A549 (cell line): ENCODE measurements around the gene C2orf42. TPM values are rescaled to one million over a fixed set of nuclear protein-coding genes. Genes with fewer than 3 reads are reported as not detected.
"Not testable (repeated sequence)": the region's sequence is repeated elsewhere in the genome, so short reads cannot be mapped to it uniquely, and the experiment has no call there.

ENCODE experiments used
- ATAC-seq, 2 experiments: fragments of 200-7000 bp in 1 of 2; fragments of >200 bp in 1 of 2; cut with Nextera tagmentation in 1 of 2; cut with Tn5 transposase in 1 of 2; 3 replicates each; pipeline versions ENCODE4 v1.8.0 to v1.9.1; 2018 to 2020; ENCODE audit warnings: mild to moderate bottlenecking in 1 of 2, moderate library complexity in 1 of 2
- CTCF ChIA-PET: fragments of 300-600 bp; sonication (Branson Sonifier 250); formaldehyde crosslinking; extraction: SDS; loops from one replicate; lab custom pipeline; 2021; ENCODE audit warnings: antibody characterized with exemption, inconsistent platforms; lab: Yijun Ruan, JAX
- POLR2A ChIA-PET: fragments of 350-600 bp; formaldehyde crosslinking; extraction: SDS; loops from one replicate; lab custom pipeline; 2021; ENCODE audit warnings: antibody characterized with exemption, inconsistent platforms; lab: Yijun Ruan, JAX
- DNase-seq, 2 experiments: peaks; one replicate each; pipeline versions ENCODE4 v3.0.0 to v3.0.0-alpha.2; 2011 to 2016; ENCODE audit warnings: low read depth in 1 of 2, low spot score in 1 of 2
- FAIRE-seq: peaks from 2 replicates; lab custom pipeline; 2011; peaks lifted over from hg19 to GRCh38; lab: Jason Lieb, UNC
- H3K27ac ChIP-seq, 2 experiments: fragments of >200 bp; sonication (Bioruptor Twin); formaldehyde crosslinking; 3 replicates each; pipeline ENCODE4 v1.5.1; 2016 to 2017
- H3K4me1 ChIP-seq: fragments of >200 bp; sonication (Bioruptor Twin); formaldehyde crosslinking; 3 replicates; pipeline ENCODE4 v1.6.1; 2016
- H3K4me2 ChIP-seq: fragments of >200 bp; sonication (Bioruptor Twin); formaldehyde crosslinking; 3 replicates; pipeline ENCODE4 v1.6.1; 2016
- H3K4me3 ChIP-seq: fragments of >200 bp; sonication (Bioruptor Twin); formaldehyde crosslinking; 3 replicates; pipeline ENCODE4 v1.5.1; 2016
- H3K9me3 ChIP-seq: fragments of >200 bp; sonication (Bioruptor Twin); formaldehyde crosslinking; 3 replicates; pipeline ENCODE4 v1.6.1; 2016
- BHLHE40 ChIP-seq: IDR thresholded peaks from 2 replicates; pipeline ENCODE4 v1.6.1; 2012; ENCODE audit warnings: low read depth, low read length, inconsistent platforms
- CHD2 ChIP-seq: fragments of 150-350 bp; IDR thresholded peaks from 2 replicates; pipeline ENCODE4 v1.6.1; 2014; ENCODE audit warnings: low read length; ENCODE audit not compliant: partially characterized antibody
- ESRRA ChIP-seq: fragments of 150-350 bp; IDR thresholded peaks from 2 replicates; pipeline ENCODE4 v1.6.1; 2014; ENCODE audit warnings: mild to moderate bottlenecking, low read length, borderline replicate concordance
- FOSB ChIP-seq: fragments of 250-450 bp; sonication (Bioruptor Pico); IDR thresholded peaks from 2 replicates; pipeline ENCODE4 v1.5.0; 2020; ENCODE audit warnings: mild to moderate bottlenecking, moderate library complexity
- HOXB13 ChIP-seq: fragments of 250-450 bp; sonication (Bioruptor Pico); IDR thresholded peaks from 2 replicates; pipeline ENCODE4 v1.5.0; 2020; ENCODE audit warnings: low read depth, mild to moderate bottlenecking, moderate library complexity
- JUNB ChIP-seq: fragments of >200 bp; sonication (Bioruptor Twin); formaldehyde crosslinking; IDR thresholded peaks from 2 replicates; pipeline ENCODE4 v1.6.1; 2016
- MAZ ChIP-seq: fragments of 150-350 bp; IDR thresholded peaks from 2 replicates; pipeline ENCODE4 v1.6.1; 2014; ENCODE audit warnings: antibody characterized with exemption, low read depth, low read length, borderline replicate concordance
- NR3C1 ChIP-seq: fragments of >200 bp; sonication (Bioruptor Twin); formaldehyde crosslinking; IDR thresholded peaks from 3 replicates; pipeline ENCODE4 v1.6.1; 2017
- POLR2AphosphoS2 ChIP-seq: conservative IDR thresholded peaks from 2 replicates; pipeline ENCODE4 v1.6.1; 2012; ENCODE audit warnings: low read length, improper control_type of control experiment, inconsistent platforms
- RAD21 ChIP-seq, 2 experiments: fragments of >200 bp in 1 of 2; sonication (Bioruptor Twin) in 1 of 2; formaldehyde crosslinking in 1 of 2; IDR thresholded peaks in 1 of 2; conservative IDR thresholded peaks in 1 of 2; 2 replicates in 1 of 2; 3 replicates in 1 of 2; pipeline ENCODE4 v1.6.1; 2012 to 2018; ENCODE audit warnings: inconsistent platforms in 1 of 2
- SMC3 ChIP-seq: fragments of >200 bp; sonication (Bioruptor Twin); formaldehyde crosslinking; IDR thresholded peaks from 3 replicates; pipeline ENCODE4 v1.6.1; 2018; ENCODE audit warnings: inconsistent platforms
- ZSCAN20 ChIP-seq: fragments of 250-450 bp; sonication (Bioruptor Pico); IDR thresholded peaks from 2 replicates; pipeline ENCODE4 v1.8.0; 2022; ENCODE audit warnings: mild to moderate bottlenecking, moderate library complexity
- WGBS: methylation state at CpG from one replicate; pipeline ENCODE4 v1.1.6; 2017; ENCODE audit errors: missing lambda C conversion rate; 5-methylcytosine and 5-hydroxymethylcytosine counted together
- polyA plus RNA-seq, 4 experiments: library from polyadenylated mRNA; depleted of rRNA in 3 of 4; stranded (reverse); fragments of >200 nt; fragmentation: RNase III in 1 of 4; extraction: RNeasy Plus Mini Kit Qiagen cat#74134 plus additional on column Dnase treatment in 1 of 4; gene quantifications; 2 replicates in 3 of 4; 3 replicates in 1 of 4; pipeline ENCODE4 v1.2.3, GENCODE V29; 2011 to 2017
- TF ChIP-seq, protein P1 (sequence below): fragments of 250-450 bp; sonication (Bioruptor Pico); IDR thresholded peaks from 2 replicates; pipeline ENCODE4 v1.5.0; 2020; ENCODE audit warnings: low read depth, mild to moderate bottlenecking, moderate library complexity
- TF ChIP-seq, protein P2 (sequence below): fragments of 450-650 bp; IDR thresholded peaks from 2 replicates; pipeline ENCODE4 v1.6.1; 2014; ENCODE audit warnings: antibody characterized with exemption
- TF ChIP-seq, protein P3 (sequence below): fragments of >200 bp; sonication (Bioruptor Twin); formaldehyde crosslinking; IDR thresholded peaks from 2 replicates; pipeline ENCODE4 v1.6.1; 2016
- TF ChIP-seq, protein P4 (sequence below): fragments of 250-450 bp; sonication (Bioruptor Pico); IDR thresholded peaks from 2 replicates; pipeline ENCODE4 v1.5.0; 2021; ENCODE audit warnings: mild to moderate bottlenecking, moderate library complexity, borderline replicate concordance

The C2orf42 gene
- polyA plus RNA-seq, 2 of the 4 experiments (the other 2 are of a cell fraction) = 9.5 to 10.4 TPM

DNA sequence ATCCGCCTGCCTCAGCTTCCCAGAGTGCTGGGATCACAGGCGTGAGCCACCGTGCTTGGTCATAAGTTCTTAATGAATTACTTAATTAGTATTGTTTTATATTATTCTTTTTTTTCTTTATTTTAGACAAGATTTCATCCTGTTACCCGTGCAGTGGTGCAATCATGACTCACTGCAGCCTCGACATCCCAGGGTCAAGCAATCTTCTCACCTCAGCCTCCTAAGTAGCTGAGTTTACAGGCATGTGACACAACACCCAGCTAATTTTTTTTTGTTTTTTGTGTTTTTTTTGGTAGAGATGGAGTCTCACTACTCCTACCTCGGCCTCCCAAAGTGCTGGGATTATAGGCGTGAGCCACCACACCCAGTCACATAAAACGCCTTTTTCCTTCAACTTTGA, 17.3 kb downstream of the C2orf42 start (continued):
- TF ChIP-seq ZSCAN20 (no peak), MAZ (no peak), SMC3 (no peak), HOXB13 (CRISPR knock-in tag) (no peak), CHD2 (no peak)
- TF ChIP-seq, protein P1, sequence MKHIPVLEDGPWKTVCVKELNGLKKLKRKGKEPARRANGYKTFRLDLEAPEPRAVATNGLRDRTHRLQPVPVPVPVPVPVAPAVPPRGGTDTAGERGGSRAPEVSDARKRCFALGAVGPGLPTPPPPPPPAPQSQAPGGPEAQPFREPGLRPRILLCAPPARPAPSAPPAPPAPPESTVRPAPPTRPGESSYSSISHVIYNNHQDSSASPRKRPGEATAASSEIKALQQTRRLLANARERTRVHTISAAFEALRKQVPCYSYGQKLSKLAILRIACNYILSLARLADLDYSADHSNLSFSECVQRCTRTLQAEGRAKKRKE (CRISPR knock-in tag) = no peak
- TF ChIP-seq, protein P2, sequence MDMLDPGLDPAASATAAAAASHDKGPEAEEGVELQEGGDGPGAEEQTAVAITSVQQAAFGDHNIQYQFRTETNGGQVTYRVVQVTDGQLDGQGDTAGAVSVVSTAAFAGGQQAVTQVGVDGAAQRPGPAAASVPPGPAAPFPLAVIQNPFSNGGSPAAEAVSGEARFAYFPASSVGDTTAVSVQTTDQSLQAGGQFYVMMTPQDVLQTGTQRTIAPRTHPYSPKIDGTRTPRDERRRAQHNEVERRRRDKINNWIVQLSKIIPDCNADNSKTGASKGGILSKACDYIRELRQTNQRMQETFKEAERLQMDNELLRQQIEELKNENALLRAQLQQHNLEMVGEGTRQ = no peak

DNA sequence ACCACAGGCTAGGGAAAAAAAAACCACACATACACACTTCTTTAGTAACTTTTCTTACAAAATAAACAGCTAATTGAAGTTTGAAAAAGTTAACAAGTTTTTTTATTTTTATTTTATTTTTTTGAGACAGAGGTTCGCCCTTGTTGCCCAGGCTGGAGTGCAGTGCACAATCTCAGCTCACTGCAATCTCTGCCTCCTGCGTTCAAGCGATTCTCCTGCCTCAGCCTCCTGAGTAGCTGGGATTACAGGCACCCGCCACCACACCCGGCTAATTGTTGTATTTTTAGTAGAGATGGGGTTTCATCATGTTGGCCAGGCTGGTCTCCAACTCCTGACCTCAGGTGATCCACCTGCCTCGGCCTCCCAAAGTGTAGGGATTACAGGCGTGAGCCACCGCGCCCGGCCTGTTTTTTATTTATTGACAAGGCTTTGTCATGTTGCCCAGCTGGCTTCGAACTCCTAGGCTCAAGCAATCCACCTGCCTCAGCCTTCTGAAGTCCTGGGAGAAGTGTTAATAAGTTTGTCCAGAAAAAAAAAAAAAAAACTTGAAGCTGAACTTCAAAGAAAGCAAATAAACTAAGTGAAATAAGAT, 21.1 kb downstream of the C2orf42 start:
- not testable (repeated sequence) for H3K4me3 ChIP-seq, H3K4me2 ChIP-seq, H3K4me1 ChIP-seq, H3K27ac ChIP-seq, DNase-seq, FAIRE-seq, H3K9me3 ChIP-seq, ATAC-seq
- CTCF ChIA-PET = interaction anchor here (0.7 to 1.7 kb wide), 2 partner anchors 9 to 21 kb away, joined by 3 read pairs; partner anchors contain the start of gene C2orf42
- POLR2A ChIA-PET = interaction anchor here (0.6 to 1.2 kb wide), 2 partner anchors 21 to 45 kb away, joined by 5 read pairs; partner anchors contain the start of gene C2orf42
- 92% methylated on average over 11 of the region's 11 CpGs for WGBS

DNA sequence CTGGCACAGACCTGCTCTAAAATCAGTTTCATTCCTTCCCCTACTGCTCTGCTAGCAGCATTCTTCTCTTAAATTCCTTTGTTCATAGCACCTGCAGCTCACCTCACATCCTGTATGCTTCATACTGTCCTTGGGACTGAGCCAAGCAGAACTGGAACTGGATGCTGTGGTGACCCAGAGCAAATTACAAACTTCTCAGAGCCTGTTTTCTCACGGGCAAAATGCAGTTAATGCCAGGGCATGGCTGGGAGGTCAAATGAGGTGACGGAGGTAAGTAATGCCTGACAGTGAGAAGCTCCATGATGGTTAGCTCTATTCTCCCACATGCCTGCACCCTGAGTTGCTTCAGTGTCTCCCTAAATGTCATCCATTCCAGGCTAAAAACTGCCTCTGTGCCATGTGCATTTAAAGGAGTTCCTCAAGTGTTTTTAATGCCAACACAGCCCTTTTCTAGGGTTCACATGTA, 29.7 kb downstream of the C2orf42 start:
- TF ChIP-seq, protein P3, sequence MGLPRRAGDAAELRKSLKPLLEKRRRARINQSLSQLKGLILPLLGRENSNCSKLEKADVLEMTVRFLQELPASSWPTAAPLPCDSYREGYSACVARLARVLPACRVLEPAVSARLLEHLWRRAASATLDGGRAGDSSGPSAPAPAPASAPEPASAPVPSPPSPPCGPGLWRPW = no peak
- TF ChIP-seq ESRRA (no peak), NR3C1 (no peak), MAZ (no peak), BHLHE40 (no peak), RAD21 (conservative IDR thresholded peaks at IDR 0.05 in 1 of 2, IDR thresholded peaks at IDR 0.05 in 1 of 2) (no peak), JUNB (no peak)
- TF ChIP-seq, protein P4, sequence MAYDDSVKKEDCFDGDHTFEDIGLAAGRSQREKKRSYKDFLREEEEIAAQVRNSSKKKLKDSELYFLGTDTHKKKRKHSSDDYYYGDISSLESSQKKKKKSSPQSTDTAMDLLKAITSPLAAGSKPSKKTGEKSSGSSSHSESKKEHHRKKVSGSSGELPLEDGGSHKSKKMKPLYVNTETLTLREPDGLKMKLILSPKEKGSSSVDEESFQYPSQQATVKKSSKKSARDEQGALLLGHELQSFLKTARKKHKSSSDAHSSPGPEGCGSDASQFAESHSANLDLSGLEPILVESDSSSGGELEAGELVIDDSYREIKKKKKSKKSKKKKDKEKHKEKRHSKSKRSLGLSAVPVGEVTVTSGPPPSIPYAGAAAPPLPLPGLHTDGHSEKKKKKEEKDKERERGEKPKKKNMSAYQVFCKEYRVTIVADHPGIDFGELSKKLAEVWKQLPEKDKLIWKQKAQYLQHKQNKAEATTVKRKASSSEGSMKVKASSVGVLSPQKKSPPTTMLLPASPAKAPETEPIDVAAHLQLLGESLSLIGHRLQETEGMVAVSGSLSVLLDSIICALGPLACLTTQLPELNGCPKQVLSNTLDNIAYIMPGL (CRISPR knock-in tag) = no peak
- Histone ChIP-seq H3K4me3 (no peak overlapping the region), H3K4me1 (no peaks in the 10 kb centered on the region), H3K4me2 (no peak overlapping the region), H3K27ac (no peak overlapping the region), H3K9me3 (no peaks in the 10 kb centered on the region)
- ChIA-PET CTCF (interaction anchor here (1.0 to 2.4 kb wide), 4 partner anchors 11 to 25 kb away, joined by 3 to 7 read pairs (median 6); no protein-coding TSS in a partner anchor), POLR2A (interaction anchor here (1.0 kb wide), 1 partner anchor 30 kb away, joined by 3 read pairs; the partner anchor contains the start of gene C2orf42)
- DNase-seq (no peak), ATAC-seq (no peak), FAIRE-seq (no peak)
- WGBS = 76% methylated on average over 2 of the region's 2 CpGs

DNA sequence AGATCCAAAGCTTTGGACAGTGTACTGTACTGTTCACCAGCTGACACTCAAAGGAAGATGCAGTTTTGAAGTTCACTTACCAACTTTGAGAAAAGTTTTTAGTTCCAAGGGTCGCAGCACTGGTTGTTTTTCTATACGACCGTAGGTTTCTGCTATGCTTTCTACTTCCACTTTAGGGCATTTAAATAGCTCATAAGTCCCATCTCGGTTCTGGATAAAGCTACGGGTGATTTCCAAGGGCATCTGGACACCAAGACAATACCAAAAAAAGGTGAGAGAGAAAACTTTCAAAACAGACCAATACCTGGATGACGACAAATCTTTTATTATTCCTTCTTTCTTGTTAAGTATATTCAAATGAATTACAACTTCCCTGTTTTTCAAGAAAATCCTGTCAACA, 30.3 kb downstream of the C2orf42 start:
- DNase-seq = no peak
- H3K9me3 ChIP-seq = no peaks in the 10 kb centered on the region
- TF ChIP-seq NR3C1 (no peak), POLR2AphosphoS2 (no peak), FOSB (CRISPR knock-in tag) (no peak)
- TF ChIP-seq, protein P1 (CRISPR knock-in tag) = no peak
- TF ChIP-seq, all 56 proteins: peak for 0
- ATAC-seq (no peak), FAIRE-seq (no peak)
- ChIA-PET POLR2A (interaction anchor here (1.0 kb wide), 1 partner anchor 31 kb away, joined by 3 read pairs; the partner anchor contains the start of gene C2orf42), CTCF (interaction anchor here (1.0 to 2.4 kb wide), 5 partner anchors 9 to 26 kb away, joined by 3 to 7 read pairs (median 6); no protein-coding TSS in a partner anchor)
- no peak overlapping the region for H3K27ac ChIP-seq
- 89% methylated on average over 6 of the region's 6 CpGs for WGBS
- H3K4me1 ChIP-seq = no peaks in the 10 kb centered on the region
- H3K4me3 ChIP-seq = no peak overlapping the region
- no peak overlapping the region for H3K4me2 ChIP-seq

DNA sequence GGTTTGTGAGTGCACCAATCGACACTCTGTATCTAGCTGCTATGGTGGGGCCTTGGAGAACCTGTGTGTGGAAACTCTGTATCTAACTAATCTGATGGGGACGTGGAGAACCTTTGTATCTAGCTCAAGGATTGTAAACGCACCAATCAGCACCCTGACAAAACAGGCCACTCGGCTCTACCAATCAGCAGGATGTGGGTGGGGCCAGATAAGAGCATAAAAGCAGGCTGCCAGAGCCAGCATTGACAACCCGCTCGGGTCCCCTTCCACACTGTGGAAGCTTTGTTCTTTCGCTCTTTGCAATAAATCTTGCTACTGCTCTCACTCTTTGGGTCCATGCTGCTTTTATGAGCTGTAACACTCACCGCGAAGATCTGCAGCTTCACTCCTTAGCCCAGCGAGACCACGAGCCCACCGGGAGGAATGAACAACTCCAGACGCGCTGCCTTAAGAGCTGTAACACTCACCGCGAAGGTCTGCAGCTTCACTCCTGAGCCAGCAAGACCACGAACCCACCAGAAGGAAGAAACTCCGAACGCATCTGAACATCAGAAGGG, 41.6 kb downstream of the C2orf42 start:
- 93% methylated on average over 19 of the region's 19 CpGs for WGBS
- not testable (repeated sequence) for H3K4me2 ChIP-seq, FAIRE-seq, DNase-seq, H3K27ac ChIP-seq, ATAC-seq, H3K4me3 ChIP-seq, H3K4me1 ChIP-seq, H3K9me3 ChIP-seq
- CTCF ChIA-PET = interaction anchor here (0.6 to 8.5 kb wide), 4 partner anchors 12 to 238 kb away, joined by 3 to 89 read pairs (median 6); partner anchors contain the start of gene MXD1
- POLR2A ChIA-PET = interaction anchor here (1.1 kb wide), 1 partner anchor 235 kb away, joined by 3 read pairs; the partner anchor contains the start of gene MXD1
